HG03354 (cell line): ENCODE results near the gene ZNF536.
"Not testable (repeated sequence)": the region's sequence is repeated elsewhere in the genome, so short reads cannot be mapped to it uniquely, and the experiment has no call there.

ENCODE experiments used
- ATAC-seq: cut with Tn5 transposase; IDR thresholded peaks from one replicate; pipeline ENCODE4 v1.9.1; 2021; ENCODE audit warnings: mild to moderate bottlenecking; ENCODE audit not compliant: unreplicated experiment, poor library complexity, severe bottlenecking

The ZNF536 gene

GRCh38 chr19:30385174-30385573 is 13.0 kb downstream of the ZNF536 start:
- ATAC-seq = no peak

- no peak for ATAC-seq
Observed at GRCh38 chr19:30385666-30386065, 13.5 kb downstream of the ZNF536 start.

DNA sequence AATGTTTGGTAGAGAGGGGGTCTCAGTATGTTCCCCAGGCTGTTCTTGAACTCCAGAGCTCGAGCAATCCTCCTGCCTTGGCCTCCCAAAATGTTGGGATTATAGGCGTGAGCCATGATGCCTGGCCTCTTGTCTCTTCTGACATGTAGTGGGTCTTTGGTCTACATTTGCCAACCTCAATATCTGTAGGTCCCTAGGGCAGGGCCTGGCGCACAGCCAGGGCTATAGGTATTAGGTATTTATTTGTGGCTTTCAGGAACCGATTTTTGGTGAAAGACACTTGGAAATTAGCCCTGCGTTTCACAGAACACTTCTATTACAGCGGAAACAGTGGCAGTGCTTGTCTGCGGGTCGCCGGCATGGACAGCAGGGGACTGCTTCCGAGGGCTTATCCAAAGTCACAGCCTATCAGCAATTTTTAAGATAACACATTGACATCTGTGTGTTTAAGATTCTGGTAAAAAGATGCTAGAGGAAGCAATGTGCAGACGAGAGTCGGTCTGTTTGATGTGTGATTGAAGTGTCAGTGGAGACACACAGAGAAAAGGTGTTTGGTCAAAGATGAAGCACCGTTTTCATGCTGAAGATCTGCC is 14.5 kb downstream of the ZNF536 start:
- no peak for ATAC-seq

DNA sequence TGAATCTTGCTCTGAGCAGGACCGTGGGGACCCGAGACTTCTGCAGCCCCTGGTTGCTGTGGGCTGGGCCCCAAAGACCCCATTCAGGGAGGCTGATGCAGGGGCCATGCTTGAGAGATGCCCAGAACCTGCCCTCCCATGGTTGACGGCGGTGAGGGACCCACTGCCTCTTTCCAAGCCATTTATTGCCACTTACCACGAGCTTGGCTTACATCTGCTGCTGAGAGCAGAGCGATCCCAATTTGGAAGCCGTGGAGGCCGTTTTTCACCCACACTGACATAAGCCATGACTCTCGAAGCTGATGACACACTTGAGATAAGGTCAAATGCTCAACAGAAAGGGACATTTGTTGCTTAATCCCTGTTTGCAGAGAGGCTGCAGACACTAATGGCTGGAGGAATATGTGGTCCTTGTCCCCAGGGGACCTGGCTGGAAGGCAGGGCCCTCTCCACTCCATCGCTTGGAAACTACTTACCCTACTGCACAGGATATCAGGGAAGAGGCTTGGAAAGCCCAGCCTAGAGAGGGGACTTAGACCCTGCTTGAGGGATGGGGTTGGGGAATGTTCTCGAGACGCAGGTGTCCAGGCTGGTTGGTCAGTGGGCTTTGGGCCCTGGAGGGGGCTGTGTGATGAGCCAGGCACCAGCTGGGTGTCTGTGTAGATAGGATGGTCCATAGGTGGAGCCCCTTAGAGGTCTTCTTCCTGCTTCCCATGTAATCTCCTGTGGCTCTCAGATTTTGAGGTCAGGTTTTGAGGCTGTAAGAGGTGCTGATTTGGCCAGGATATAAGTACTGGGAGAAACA is 15.3 kb downstream of the ZNF536 start:
- no peak for ATAC-seq

DNA sequence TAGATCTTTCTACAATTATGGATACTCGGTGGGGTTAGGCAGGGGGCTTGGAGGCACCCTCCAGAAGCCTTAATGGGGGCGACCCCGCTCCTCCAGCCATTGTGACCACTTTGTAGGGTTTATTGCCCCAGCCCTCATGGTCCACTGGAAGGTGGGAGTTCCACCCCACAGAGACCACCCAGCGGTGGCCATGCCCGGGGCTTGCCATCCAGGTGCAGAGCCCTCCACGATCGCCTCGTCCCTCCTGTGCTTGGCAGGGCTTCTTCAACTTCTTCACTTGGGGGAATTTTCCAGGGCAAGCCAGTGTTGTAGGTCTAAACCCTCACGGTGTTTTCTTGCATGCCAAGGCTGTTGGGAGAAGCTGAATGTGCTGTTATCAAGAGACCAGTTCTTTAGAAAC is 16.1 kb downstream of the ZNF536 start:
- ATAC-seq = no peak

DNA sequence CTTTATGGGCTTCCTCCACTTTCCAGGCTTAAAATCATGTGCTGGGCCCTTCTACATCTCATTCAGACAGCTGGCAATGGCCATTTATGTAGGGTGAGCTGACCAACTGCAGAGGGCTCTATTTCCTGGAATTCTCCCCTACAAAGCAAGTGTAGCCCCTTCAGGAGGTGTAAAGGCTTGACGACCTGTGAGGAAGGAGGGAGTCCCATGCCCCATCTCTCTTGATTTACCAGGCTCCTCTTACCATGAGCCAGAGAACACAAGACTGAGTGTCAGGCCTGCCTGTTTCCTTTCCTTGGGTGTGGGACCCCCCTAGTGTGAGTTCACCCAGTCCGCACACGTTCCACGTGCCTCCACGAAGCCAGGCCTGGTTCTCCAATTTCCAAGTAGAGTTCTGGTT is 16.6 kb downstream of the ZNF536 start:
- ATAC-seq = no peak

- ATAC-seq = no peak
Observed at GRCh38 chr19:30390356-30390988, 18.3 kb downstream of the ZNF536 start.

DNA sequence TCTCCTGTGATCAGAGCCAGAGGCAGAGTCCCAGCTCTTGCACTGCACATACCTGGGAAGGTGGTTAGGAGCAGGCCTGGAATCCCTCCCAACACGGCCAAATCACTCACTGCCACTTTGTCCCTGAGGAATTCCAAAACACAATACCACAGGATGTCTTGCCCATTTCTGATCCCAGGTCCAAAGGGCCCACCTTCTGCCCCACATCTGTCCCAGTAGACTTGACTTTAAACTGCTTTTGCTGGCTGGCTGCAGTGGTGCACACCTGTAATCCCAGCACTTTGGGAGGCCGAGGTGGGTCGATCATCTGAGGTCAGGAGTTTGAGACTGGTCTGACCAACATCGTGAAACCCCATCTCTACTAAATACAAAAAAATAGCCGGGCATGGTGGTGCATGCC is 18.9 kb downstream of the ZNF536 start:
- ATAC-seq = no peak

DNA sequence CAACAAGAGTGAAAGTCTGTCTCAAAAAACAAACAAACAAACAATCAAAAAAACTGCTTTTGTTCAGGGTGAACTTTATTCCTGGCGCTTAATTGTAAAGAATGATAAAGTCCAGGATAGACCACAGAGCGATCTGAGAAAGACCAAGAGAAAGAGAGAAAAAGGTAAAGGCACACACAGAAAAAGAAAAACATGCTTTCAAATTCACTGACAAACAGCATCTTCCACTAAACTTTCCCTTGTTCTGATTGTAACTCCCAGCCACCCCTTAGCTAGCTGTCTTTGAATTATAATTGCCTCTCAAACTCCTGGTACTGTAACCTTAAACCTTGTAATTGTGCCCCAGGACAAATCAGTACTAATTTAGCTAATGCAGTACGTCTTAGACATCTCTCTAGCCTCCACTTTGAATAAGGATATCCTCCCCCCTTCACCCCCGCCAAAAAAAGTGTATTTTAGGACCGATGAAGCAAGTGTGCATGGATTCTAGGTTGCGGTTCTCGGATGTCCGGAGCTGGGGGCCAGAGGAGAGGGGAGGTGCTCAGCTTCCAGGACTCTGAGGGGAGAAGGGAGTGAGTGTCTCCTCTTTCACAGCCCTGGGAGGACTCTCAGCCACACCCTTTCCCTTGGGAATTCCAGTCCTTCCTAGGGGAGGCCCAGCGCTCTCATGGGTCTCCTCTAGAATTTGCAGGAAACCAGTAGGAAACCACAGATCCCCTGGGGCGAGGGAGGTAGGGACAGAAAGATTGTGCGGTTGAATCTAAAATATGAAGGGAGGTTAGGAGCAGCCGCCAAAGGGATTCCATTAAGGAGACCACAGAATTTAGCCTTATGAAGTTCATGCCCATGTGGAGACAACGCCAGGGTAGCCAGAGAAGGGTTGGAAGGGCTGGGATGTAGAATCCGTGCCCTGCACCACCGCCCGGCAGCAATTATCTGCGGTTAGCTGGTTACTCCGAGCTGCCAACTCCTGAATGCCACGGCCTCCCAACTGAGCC is 19.7 kb downstream of the ZNF536 start:
- no peak for ATAC-seq

DNA sequence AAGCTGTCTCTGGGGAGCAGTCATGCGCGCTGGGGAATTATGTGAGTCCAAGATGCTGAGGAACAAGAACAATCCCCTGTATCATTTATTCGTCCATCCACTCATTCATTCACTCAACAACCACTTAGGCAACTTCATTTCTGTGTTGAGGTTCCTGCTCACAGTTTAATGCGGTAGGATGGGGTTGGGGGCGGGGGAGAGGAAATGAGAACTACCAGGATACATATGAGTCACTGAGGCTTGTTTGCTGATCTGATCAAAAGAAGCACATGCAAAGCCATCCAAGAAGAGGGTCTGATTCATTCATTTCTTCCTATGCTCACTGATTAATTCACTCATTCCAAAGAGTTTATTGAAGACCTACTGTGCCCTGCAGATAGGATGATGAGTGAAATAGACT is 20.9 kb downstream of the ZNF536 start:
- no peak for ATAC-seq

DNA sequence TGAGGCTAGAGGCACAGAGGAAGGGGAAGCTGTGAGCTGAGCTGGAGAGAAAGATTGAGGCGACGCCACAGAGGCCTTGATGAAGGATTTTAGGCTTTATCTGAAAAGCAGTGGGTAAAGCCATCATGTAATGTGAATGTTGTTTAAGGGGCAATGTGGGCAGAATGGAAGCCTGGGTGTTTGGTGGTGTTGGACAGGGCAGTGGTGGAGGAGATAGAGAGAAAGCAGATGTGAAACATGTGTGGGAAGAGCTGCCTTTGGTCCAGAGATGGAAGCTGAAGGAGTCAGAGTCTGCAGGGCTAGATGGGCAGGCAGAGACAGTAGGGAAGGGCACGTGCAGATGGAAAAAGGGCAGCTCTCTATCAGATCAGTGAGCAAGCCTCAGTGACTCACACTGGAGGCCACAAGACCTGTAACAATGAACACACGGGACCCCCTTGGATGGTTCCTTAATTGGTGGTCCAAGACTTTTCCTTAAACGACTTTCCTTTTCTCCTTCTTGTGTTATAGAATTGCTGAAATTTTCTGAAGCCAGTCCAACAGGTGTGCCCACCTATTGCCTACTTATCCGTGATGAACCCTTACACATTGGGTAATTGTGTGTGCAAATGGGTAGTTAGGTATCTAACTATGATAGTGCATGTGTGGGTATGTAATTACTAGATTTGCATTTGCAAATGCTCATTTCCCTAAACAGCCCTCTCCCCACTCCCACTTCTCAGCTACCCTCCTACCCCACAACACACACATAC is 21.7 kb downstream of the ZNF536 start:
- ATAC-seq = no peak

- no peak for ATAC-seq
Observed at GRCh38 chr19:30394481-30395151, 22.4 kb downstream of the ZNF536 start.

DNA sequence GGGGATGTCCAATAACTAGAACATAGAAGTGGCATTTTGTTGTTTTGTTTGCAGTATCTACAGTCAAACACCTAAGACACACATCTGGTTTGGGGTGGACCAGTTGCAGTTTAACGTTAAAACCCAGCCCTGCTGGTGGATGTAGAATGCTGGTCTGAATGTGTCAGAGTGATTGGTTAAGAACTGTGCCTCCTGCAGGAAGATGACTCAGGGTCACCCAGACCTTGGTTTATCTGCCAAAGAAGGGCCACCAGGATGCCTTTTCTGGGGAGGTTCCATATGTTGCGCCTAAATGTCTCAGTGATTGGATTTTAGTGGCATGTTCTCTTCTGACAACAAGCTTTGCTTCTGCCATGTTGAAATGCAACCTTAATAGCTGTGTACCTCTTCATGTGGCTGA is 23.1 kb downstream of the ZNF536 start:
- ATAC-seq = no peak

- ATAC-seq = not testable (repeated sequence)
Observed at GRCh38 chr19:30398539-30398938, 26.4 kb downstream of the ZNF536 start.

DNA sequence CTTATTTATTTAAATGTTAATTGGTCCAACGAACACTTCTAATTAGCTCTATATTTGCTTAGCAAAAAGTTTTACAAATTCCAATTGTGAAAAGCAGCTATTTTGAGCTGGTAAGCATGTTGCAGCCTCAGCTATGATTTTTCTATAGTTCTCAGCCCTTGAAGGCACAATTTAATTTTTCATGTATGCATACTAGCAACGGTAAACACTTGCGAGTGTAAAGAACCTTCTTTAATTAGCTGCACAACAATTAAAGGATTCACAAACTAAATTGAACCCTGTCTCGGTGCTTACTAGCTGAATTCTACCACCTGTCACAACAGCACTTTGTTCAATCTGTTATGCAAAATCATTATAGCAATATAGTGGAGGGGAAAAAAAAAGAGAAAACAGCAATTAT is 29.8 kb downstream of the ZNF536 start:
- no peak for ATAC-seq

DNA sequence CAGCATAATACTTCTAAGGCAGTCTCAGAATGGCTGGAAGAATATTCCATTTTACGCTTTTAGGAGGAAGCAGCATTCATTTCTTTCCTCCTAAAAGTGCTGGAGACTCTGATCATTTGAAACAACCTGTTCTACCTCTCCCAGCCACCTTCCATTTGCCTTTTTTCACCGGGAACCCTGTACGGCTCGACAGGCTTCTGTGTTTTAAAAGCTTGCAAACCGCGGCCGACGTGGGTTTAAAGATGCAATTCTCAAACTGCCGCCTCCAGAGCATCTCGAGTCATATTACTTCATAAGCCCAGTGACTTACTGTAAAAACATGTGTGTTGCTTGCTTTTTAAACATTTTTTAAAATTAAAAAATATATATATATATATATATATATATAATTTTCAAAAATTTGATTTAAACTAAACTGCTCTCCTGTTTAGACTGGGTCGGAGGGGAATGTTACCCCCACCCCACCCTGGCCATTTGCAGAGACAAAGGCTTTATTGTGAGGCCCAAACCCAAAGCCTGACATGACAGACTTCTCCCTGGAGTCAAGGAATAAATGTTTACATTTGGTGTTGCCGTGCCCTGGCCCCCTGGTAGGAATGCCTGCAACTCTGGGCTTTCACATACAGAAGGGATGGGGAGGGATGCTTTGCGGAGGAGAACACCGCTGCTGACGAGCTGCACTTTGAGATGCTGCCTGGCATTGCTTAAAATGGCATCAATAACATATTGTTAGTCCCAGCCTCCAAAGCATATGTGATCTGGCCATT is 30.4 kb downstream of the ZNF536 start:
- no peak for ATAC-seq

GRCh38 chr19:30403203-30403985 is 31.2 kb downstream of the ZNF536 start:
- no peak for ATAC-seq
